GM23338 (cell line): Measurements from ENCODE around the gene LAPTM4A.

Experiments used
- CREB1 ChIP-seq: fragments of 250-450 bp; sonication (Bioruptor Pico); IDR thresholded peaks from 2 replicates; pipeline ENCODE4 v1.5.0; 2020; ENCODE audit warnings: low read depth, mild to moderate bottlenecking, moderate library complexity
- CTCF ChIP-seq, 2 experiments: fragments of 200-600 bp in 1 of 2; sonication (generic) in 1 of 2; conservative IDR thresholded peaks; 2 replicates each; pipeline versions ENCODE4 v1.5.1 to v1.6.1; 2016 to 2017; ENCODE audit warnings: antibody characterized with exemption in 2 of 2, low read depth in 2 of 2, mild to moderate bottlenecking in 2 of 2, moderate library complexity in 1 of 2
- EZH2 ChIP-seq: fragments of 200-600 bp; sonication (generic); IDR thresholded peaks from one replicate; pipeline ENCODE4 v1.8.0; 2017; ENCODE audit warnings: antibody characterized with exemption, mild to moderate bottlenecking, low read depth; ENCODE audit not compliant: unreplicated experiment
- EZH2phosphoT487 ChIP-seq: fragments of 200-600 bp; sonication (generic); IDR thresholded peaks from one replicate; pipeline ENCODE4 v1.8.1; 2018; ENCODE audit warnings: antibody characterized with exemption; ENCODE audit not compliant: unreplicated experiment
- JUNB ChIP-seq: IDR thresholded peaks from one replicate; pipeline ENCODE4 v1.6.1; 2016; ENCODE audit warnings: antibody characterized with exemption; ENCODE audit not compliant: unreplicated experiment
- POLR2AphosphoS5 ChIP-seq: IDR thresholded peaks from 2 replicates; pipeline ENCODE4 v1.6.1; 2016; ENCODE audit warnings: antibody characterized with exemption, low read depth
- REST ChIP-seq: IDR thresholded peaks from one replicate; pipeline ENCODE4 v1.6.1; 2018; ENCODE audit warnings: antibody characterized with exemption; ENCODE audit not compliant: unreplicated experiment
- STAT1 ChIP-seq: IDR thresholded peaks from one replicate; pipeline ENCODE4 v1.6.1; 2016; ENCODE audit warnings: antibody characterized with exemption; ENCODE audit not compliant: unreplicated experiment
- ZNF114 ChIP-seq: fragments of 250-450 bp; sonication (Bioruptor Pico); IDR thresholded peaks from 2 replicates; pipeline ENCODE4 v1.5.0; 2020; ENCODE audit warnings: mild to moderate bottlenecking, moderate library complexity
- ZNF331 ChIP-seq: fragments of 250-450 bp; sonication (Bioruptor Pico); IDR thresholded peaks from 2 replicates; pipeline ENCODE4 v1.5.0; 2020; ENCODE audit warnings: low read depth, mild to moderate bottlenecking, moderate library complexity

DNA sequence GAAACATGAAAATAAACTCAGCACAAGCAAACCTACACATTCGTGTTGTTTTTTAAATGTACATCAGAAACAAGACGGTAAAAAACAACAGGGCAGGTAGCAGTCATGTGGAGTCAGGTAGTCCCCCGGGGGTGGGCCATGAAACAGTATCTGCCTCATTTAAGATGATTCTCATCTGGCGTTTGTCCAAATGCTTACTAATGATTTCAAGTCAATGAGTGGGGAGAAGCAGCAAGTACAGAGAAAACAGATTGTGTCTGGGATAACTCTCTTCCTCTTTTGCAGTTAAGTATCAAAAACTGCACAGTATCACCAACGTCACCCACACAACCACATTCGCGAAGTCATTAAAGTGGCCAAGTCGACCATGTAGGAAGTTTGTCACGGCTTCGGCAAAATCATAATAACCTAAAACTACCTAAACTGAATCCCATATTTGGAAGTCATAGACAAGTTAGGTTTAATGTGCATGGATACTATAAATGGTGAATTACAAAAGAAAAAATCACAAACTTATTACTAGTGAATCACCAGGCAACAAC lies 1.3 kb downstream of the LAPTM4A start:
- no peak for TF ChIP-seq CTCF (conservative IDR thresholded peaks at IDR 0.05; ENCODE audit: low read depth in 2 of 2)
- TF ChIP-seq EZH2: no peak
- TF ChIP-seq REST: no peak
- TF ChIP-seq POLR2AphosphoS5: no peak
- TF ChIP-seq EZH2phosphoT487: no peak
- no peak for TF ChIP-seq STAT1
- no peak for TF ChIP-seq JUNB
- TF ChIP-seq CREB1 (CRISPR knock-in tag): no peak
- no peak for TF ChIP-seq ZNF331
- no peak for TF ChIP-seq ZNF114
